Measurements from ENCODE around the gene GSTA1.
"Not testable (repeated sequence)": the region's sequence is repeated elsewhere in the genome, so short reads cannot be mapped to it uniquely, and the experiment has no call there.

DNA sequence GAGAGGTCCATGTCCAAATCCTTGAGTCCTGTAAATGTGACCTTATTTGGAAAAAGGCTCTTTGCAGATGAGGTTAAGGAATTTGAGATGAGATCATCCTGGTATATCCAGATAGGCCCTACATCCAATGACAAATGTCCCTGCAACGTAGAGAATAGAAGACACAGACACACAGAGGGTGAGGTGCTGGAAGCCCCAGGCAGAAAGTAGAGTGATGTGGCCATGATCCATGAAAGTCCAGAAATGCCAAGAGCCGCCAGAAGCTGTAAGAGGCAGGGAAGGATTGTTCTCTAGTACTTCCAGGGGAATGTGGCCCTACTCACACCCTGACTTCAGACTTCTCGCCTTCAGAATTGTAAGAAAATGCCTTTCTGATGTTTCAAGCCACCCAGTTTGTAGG lies 56.3 kb downstream of the GSTA1 start:
- not testable (repeated sequence) for TF ChIP-seq TAF1 (IDR thresholded peaks at IDR 0.05; ENCODE audit: low read depth, low read length); PAX5 (IDR thresholded peaks at IDR 0.05; ENCODE audit: insufficient read depth, low read length, severe bottlenecking); POLR2A (IDR thresholded peaks at IDR 0.05; ENCODE audit: low read depth, low read length); POLR2AphosphoS5 (IDR thresholded peaks at IDR 0.05; ENCODE audit: low read depth, low read length); SPI1 (IDR thresholded peaks at IDR 0.05; ENCODE audit: low read depth, low read length)
